Trophoblast cell (in vitro differentiated cells and primary cell): ENCODE results near the gene FAM210B.
"Not testable (repeated sequence)": the region's sequence is repeated elsewhere in the genome, so short reads cannot be mapped to it uniquely, and the experiment has no call there.

Experiments
- DNase-seq, 2 donors: peaks; one replicate each; pipeline ENCODE4 v3.0.0-alpha.2; 2016
- H2AFZ ChIP-seq: 2 replicates; pipeline ENCODE4 v1.6.1; 2013; ENCODE audit warnings: low read length, moderate library complexity, mild to moderate bottlenecking; ENCODE audit not compliant: insufficient read depth, poor library complexity
- H2AK5ac ChIP-seq: 2 replicates; pipeline ENCODE4 v1.6.1; 2013; ENCODE audit warnings: mild to moderate bottlenecking, low read length
- H2BK120ac ChIP-seq: 2 replicates; pipeline ENCODE4 v1.6.1; 2013; ENCODE audit warnings: low read length, mild to moderate bottlenecking, moderate library complexity; ENCODE audit not compliant: insufficient read depth, poor library complexity
- H2BK12ac ChIP-seq: 2 replicates; pipeline ENCODE4 v1.6.1; 2013; ENCODE audit warnings: mild to moderate bottlenecking, low read length, moderate library complexity
- H2BK5ac ChIP-seq: 2 replicates; pipeline ENCODE4 v1.6.1; 2013; ENCODE audit warnings: low read length, low read depth, moderate library complexity, mild to moderate bottlenecking; ENCODE audit not compliant: poor library complexity
- H3K14ac ChIP-seq: 2 replicates; pipeline ENCODE4 v1.6.1; 2013; ENCODE audit warnings: mild to moderate bottlenecking, low read length
- H3K18ac ChIP-seq: 2 replicates; pipeline ENCODE4 v1.6.1; 2013; ENCODE audit warnings: mild to moderate bottlenecking, low read length
- H3K23ac ChIP-seq: 2 replicates; pipeline ENCODE4 v1.6.1; 2013; ENCODE audit warnings: low read length
- H3K27ac ChIP-seq: 2 replicates; pipeline ENCODE4 v1.5.1; 2013; ENCODE audit warnings: low read depth, mild to moderate bottlenecking, inconsistent platforms, low read length, moderate library complexity
- H3K27me3 ChIP-seq: 2 replicates; pipeline ENCODE4 v1.6.1; 2013; ENCODE audit warnings: inconsistent platforms, mild to moderate bottlenecking, low read length, moderate library complexity; ENCODE audit not compliant: insufficient read depth
- H3K36me3 ChIP-seq, 2 experiments: 1 replicate in 1 of 2; 2 replicates in 1 of 2; pipeline ENCODE4 v1.6.1; 2013; ENCODE audit warnings: low read length in 2 of 2, mild to moderate bottlenecking in 2 of 2, moderate library complexity in 1 of 2; ENCODE audit not compliant: insufficient read depth in 2 of 2, control insufficient read depth in 1 of 2
- H3K4ac ChIP-seq: 2 replicates; pipeline ENCODE4 v1.6.1; 2013; ENCODE audit warnings: low read depth, mild to moderate bottlenecking, low read length, moderate library complexity
- H3K4me1 ChIP-seq, 2 experiments: 1 replicate in 1 of 2; 2 replicates in 1 of 2; pipeline ENCODE4 v1.6.1; 2013; ENCODE audit warnings: low read length in 2 of 2, mild to moderate bottlenecking in 2 of 2, moderate library complexity in 1 of 2; ENCODE audit not compliant: insufficient read depth in 2 of 2, control insufficient read depth in 1 of 2
- H3K4me2 ChIP-seq: 2 replicates; pipeline ENCODE4 v1.6.1; 2013; ENCODE audit warnings: inconsistent platforms, mild to moderate bottlenecking, low read length, moderate library complexity
- H3K4me3 ChIP-seq: 2 replicates; pipeline ENCODE4 v1.5.1; 2013; ENCODE audit warnings: mild to moderate bottlenecking, low read depth, low read length, inconsistent platforms
- H3K79me1 ChIP-seq: one replicate; pipeline ENCODE4 v1.6.1; 2013; ENCODE audit warnings: low read length
- H3K79me2 ChIP-seq: 2 replicates; pipeline ENCODE4 v1.6.1; 2013; ENCODE audit warnings: low read length, mild to moderate bottlenecking; ENCODE audit not compliant: control insufficient read depth, insufficient read depth, poor library complexity
- H3K9ac ChIP-seq: 2 replicates; pipeline ENCODE4 v1.6.1; 2013; ENCODE audit warnings: mild to moderate bottlenecking, low read length
- H3K9me3 ChIP-seq: 2 replicates; pipeline ENCODE4 v1.6.1; 2013; ENCODE audit warnings: low read depth, mild to moderate bottlenecking, control low read depth, inconsistent platforms, low read length; ENCODE audit not compliant: insufficient read depth
- H4K12ac ChIP-seq: 2 replicates; pipeline ENCODE4 v1.6.1; 2013; ENCODE audit warnings: low read depth, mild to moderate bottlenecking, low read length, moderate library complexity
- H4K8ac ChIP-seq: 2 replicates; pipeline ENCODE4 v1.6.1; 2013; ENCODE audit warnings: low read depth, mild to moderate bottlenecking, low read length, moderate library complexity
- H4K91ac ChIP-seq: one replicate; pipeline ENCODE4 v1.6.1; 2013; ENCODE audit warnings: low read depth, mild to moderate bottlenecking, low read length, moderate library complexity
- WGBS: extraction: QIAGEN DNeasy Blood & Tissue Kit; methylation state at CpG from one replicate; pipeline ENCODE4 v1.1.7; 2013; ENCODE audit warnings: missing lambda C conversion rate; ENCODE audit not compliant: insufficient read length, insufficient coverage; ENCODE audit errors: extremely low coverage; 5-methylcytosine and 5-hydroxymethylcytosine counted together

The FAM210B gene

DNA sequence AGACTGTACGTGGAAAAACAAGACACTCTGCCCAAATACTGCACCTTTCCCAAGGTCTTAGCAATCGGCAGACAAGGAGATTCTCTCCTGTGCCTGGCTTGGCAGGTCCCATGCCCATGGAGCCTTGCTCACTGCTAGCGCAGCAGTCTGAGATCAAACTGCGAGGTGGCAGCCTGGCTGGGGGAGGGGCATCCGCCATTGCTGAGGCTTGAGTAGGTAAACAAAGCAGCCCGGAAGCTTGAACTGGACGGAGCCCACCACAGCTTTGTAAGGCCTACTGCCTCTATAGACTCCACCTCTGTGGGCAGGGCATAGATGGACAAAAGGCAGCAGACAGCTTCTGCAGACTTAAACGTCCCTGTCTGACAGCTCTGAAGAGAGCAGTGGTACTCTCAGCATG is 22.1 kb upstream of the FAM210B start:
- H3K23ac ChIP-seq, H3K27ac ChIP-seq: not testable (repeated sequence)

DNA sequence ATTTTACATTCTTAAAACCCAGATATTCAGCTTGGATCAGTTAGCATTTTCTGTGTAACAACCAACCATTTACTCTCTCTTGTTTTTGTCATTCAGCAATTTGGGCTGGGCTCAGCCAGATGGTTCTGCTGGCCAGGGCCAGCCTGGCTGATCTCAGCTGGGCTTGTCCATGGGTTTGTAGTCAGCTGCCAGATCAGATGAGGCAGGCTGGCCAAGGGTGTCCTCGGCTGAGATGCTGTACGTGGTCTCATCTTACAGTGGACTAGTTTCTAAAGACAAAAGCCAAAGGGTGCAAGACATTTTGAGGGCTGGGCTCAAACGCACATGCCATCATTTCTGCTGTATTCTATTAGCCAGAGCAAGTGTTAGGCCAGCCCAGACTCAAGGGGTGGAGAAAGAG is 16.0 kb upstream of the FAM210B start:
- H3K79me2 ChIP-seq: no peaks in the 10 kb centered on the region
- no CpG with 5 or more reads among the region's 3 CpGs for WGBS
- no peak overlapping the region for H3K9ac ChIP-seq
- H3K36me3 ChIP-seq: no peaks in the 10 kb centered on the region
- no peak overlapping the region for H2BK12ac ChIP-seq
- H4K91ac ChIP-seq: no peak overlapping the region
- H2AFZ ChIP-seq: no peak overlapping the region
- H4K12ac ChIP-seq: no peak overlapping the region
- no peak overlapping the region for H3K4ac ChIP-seq
- H3K4me2 ChIP-seq: no peak overlapping the region
- no peak overlapping the region for H2AK5ac ChIP-seq
- H3K79me1 ChIP-seq: no peaks in the 10 kb centered on the region
- no peak overlapping the region for H3K23ac ChIP-seq
- H3K4me1 ChIP-seq: no peaks in the 10 kb centered on the region
- DNase-seq: no peak
- no peak overlapping the region for H3K18ac ChIP-seq
- H3K9me3 ChIP-seq: peaks cover 2% of the 10 kb centered on the region
- H3K4me3 ChIP-seq: no peak overlapping the region
- no peak overlapping the region for H3K14ac ChIP-seq
- H3K27ac ChIP-seq: no peak overlapping the region
- H2BK120ac ChIP-seq: no peak overlapping the region
- no peak overlapping the region for H2BK5ac ChIP-seq
- no peaks in the 10 kb centered on the region for H3K27me3 ChIP-seq
- H4K8ac ChIP-seq: no peak overlapping the region

More for the DNA sequence above, 22.1 kb upstream of the FAM210B start:
- WGBS: no CpG with 5 or more reads among the region's 8 CpGs
- H3K27me3 ChIP-seq, H3K18ac ChIP-seq, H3K79me2 ChIP-seq, H3K4ac ChIP-seq, H3K9me3 ChIP-seq, H3K36me3 ChIP-seq, H4K12ac ChIP-seq, H3K4me3 ChIP-seq, H2BK5ac ChIP-seq, H3K9ac ChIP-seq, H2BK12ac ChIP-seq, H2AFZ ChIP-seq, H3K4me2 ChIP-seq, H3K79me1 ChIP-seq, H4K8ac ChIP-seq, H3K4me1 ChIP-seq, DNase-seq, H3K14ac ChIP-seq, H2BK120ac ChIP-seq, H4K91ac ChIP-seq, H2AK5ac ChIP-seq: not testable (repeated sequence)

GRCh38 chr20:56343861-56344381 is 14.9 kb upstream of the FAM210B start:
- no peak overlapping the region for H2BK12ac ChIP-seq
- no peaks in the 10 kb centered on the region for H3K36me3 ChIP-seq
- H4K91ac ChIP-seq: no peak overlapping the region
- no peak overlapping the region for H3K14ac ChIP-seq
- no peaks in the 10 kb centered on the region for H3K4me1 ChIP-seq
- no peak overlapping the region for H4K12ac ChIP-seq
- H3K27me3 ChIP-seq: no peaks in the 10 kb centered on the region
- H3K18ac ChIP-seq: no peak overlapping the region
- H3K27ac ChIP-seq: no peak overlapping the region
- H4K8ac ChIP-seq: no peak overlapping the region
- H2BK120ac ChIP-seq: no peak overlapping the region
- WGBS: no CpG with 5 or more reads among the region's 41 CpGs
- DNase-seq: peak; percentile 23 to 60
- H3K9ac ChIP-seq: no peak overlapping the region
- no peak overlapping the region for H3K4ac ChIP-seq
- H3K4me2 ChIP-seq: peak overlapping the region; percentile 46
- H3K79me2 ChIP-seq: no peaks in the 10 kb centered on the region
- H2BK5ac ChIP-seq: no peak overlapping the region
- H2AFZ ChIP-seq: no peak overlapping the region
- H3K23ac ChIP-seq: no peak overlapping the region
- H3K79me1 ChIP-seq: no peaks in the 10 kb centered on the region
- H2AK5ac ChIP-seq: no peak overlapping the region
- no peak overlapping the region for H3K4me3 ChIP-seq
- H3K9me3 ChIP-seq: peaks cover 2% of the 10 kb centered on the region

- no peak overlapping the region for H3K23ac ChIP-seq
- no peak for DNase-seq
- H3K9me3 ChIP-seq: peaks cover 2% of the 10 kb centered on the region
- H4K12ac ChIP-seq: no peak overlapping the region
- WGBS: no CpG with 5 or more reads among the region's 8 CpGs
- H3K27me3 ChIP-seq: no peaks in the 10 kb centered on the region
- no peaks in the 10 kb centered on the region for H3K4me1 ChIP-seq
- no peaks in the 10 kb centered on the region for H3K79me1 ChIP-seq
- H3K79me2 ChIP-seq: no peaks in the 10 kb centered on the region
- no peak overlapping the region for H2BK120ac ChIP-seq
- no peak overlapping the region for H2BK5ac ChIP-seq
- H3K4ac ChIP-seq: no peak overlapping the region
- no peak overlapping the region for H4K91ac ChIP-seq
- no peaks in the 10 kb centered on the region for H3K36me3 ChIP-seq
- no peak overlapping the region for H3K4me3 ChIP-seq
- no peak overlapping the region for H3K9ac ChIP-seq
- H3K18ac ChIP-seq: no peak overlapping the region
- H3K4me2 ChIP-seq: no peak overlapping the region
- no peak overlapping the region for H3K14ac ChIP-seq
- no peak overlapping the region for H4K8ac ChIP-seq
- H2AFZ ChIP-seq: no peak overlapping the region
- no peak overlapping the region for H2AK5ac ChIP-seq
- no peak overlapping the region for H3K27ac ChIP-seq
- no peak overlapping the region for H2BK12ac ChIP-seq
These were observed 12.9 kb upstream of the FAM210B start for GRCh38 chr20:56345911-56346310.
